Urothelium cell line (cell line): ENCODE measurements around the gene PPM1L.
"Not testable (repeated sequence)": the region's sequence is repeated elsewhere in the genome, so short reads cannot be mapped to it uniquely, and the experiment has no call there.

ENCODE experiments used
- DNase-seq: peaks from one replicate; pipeline ENCODE4 v3.0.0; 2011; ENCODE audit warnings: low spot score, mixed read lengths
- FAIRE-seq: peaks from 2 replicates; lab custom pipeline; 2011; peaks lifted over from hg19 to GRCh38; lab: Jason Lieb, UNC

PPM1L gene

GRCh38 chr3:160977773-160978172 lies 221.7 kb downstream of the PPM1L start:
- FAIRE-seq = no peak

DNA sequence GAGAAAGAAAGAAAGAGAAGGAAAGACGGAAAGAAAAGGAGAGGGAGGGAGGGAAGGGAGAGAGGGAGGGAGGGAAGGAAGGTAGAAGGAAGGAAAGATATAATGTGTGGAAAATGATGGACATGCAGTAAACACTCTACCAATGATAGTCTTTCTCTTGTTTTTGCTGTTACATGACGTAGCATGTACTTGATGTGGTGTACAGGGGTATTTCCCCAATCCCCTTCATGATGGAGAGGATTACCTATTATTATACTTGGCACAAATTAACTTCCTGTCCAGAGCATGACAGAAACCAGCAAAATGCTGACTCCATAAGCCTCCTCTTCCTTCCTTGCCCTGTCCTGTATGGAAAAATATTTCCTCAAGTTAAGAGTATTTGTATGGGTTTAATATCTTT lies 224.7 kb downstream of the PPM1L start:
- DNase-seq = no peak
- FAIRE-seq = no peak

More at GRCh38 chr3:160977773-160978172, 221.7 kb downstream of the PPM1L start:
- no peak for DNase-seq

GRCh38 chr3:160981217-160981938 lies 225.3 kb downstream of the PPM1L start:
- DNase-seq (no peak), FAIRE-seq (no peak)

DNA sequence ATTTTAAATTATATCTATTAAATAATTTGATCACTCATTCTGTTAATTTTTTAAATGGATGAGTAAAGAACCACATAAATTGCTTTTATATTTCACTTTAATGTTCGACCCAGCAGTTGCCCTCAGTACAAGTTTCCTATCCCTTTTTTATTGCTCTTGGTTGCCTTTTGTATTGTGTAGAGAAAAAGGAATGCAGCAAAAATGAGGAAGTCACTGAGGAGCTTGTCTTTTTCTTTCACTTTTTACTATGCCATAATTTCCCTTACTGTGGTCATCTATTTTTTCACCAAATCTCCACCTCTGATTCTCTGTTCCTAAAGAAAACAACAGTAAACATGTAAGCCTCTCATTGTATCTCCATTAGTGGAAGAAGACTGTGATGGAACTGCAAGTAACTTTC lies 226.5 kb downstream of the PPM1L start:
- DNase-seq (no peak), FAIRE-seq (no peak)

- not testable (repeated sequence) for DNase-seq, FAIRE-seq
Observed at GRCh38 chr3:160983900-160984299, 227.9 kb downstream of the PPM1L start.

- DNase-seq (no peak), FAIRE-seq (no peak)
Observed at GRCh38 chr3:160986069-160986468, 230.0 kb downstream of the PPM1L start.

DNA sequence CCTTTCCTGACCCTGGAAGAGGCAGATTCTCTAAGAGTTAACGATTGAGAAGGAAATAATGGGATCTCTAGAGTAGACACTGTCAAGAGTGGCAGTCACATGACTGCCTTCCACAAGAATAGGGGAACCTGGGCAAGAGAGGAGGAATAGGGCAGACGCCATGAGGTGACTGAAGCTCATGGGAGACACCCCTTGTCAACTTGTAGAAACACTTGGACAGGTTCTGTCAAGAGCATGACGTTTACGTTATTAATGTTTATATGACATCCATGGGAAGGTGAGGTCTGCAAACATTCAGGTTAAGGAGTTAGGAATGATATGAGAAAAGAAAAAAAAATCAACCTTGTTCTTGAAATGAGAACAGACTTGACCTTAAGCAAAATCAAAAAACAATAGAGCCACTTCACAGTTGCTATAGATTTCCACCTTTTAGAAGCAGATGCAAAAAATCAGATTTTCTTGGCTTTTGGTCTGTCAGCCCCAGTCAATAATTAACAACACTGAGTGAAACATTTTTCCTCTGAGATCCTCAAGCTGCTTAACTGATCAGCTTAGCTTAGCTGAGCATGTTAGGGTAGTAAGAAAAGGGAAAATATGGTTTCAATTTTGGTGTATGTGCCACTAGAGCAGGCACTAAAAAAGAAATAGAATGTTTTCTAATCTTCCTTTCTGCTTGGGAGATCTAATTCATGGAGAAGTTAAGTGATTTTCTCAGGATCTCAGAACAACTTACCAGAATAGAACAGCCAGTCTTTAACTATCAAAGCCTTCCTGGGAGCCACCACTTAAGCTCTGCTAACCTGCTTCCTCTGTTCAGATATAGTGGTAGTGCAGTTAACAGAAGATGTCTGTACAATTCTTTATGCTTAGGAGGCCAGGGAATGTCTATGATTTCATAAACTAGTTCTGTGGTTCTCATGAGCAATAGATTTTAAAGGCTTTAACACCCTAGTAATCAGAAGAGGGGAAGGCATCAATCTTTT lies 232.2 kb downstream of the PPM1L start:
- FAIRE-seq (no peak), DNase-seq (no peak)

DNA sequence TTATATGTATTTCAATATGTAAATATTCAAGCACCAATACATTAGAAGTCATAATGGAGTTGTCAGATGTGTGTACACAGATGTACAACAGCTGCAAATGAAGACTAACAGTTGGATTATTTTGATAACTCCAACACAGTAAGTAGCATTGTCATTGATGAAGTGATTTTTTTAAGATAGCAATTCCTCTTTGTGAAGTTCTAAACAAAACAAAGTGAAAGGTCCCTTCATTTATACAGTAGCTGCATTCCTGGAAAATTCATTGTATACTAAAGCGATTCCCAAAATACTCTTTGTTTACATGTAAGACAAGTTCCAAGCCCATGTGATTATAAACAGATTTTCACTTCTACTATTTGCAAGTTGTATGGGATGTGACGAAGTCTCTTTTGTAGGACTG lies 234.4 kb downstream of the PPM1L start:
- FAIRE-seq (no peak), DNase-seq (no peak)

DNA sequence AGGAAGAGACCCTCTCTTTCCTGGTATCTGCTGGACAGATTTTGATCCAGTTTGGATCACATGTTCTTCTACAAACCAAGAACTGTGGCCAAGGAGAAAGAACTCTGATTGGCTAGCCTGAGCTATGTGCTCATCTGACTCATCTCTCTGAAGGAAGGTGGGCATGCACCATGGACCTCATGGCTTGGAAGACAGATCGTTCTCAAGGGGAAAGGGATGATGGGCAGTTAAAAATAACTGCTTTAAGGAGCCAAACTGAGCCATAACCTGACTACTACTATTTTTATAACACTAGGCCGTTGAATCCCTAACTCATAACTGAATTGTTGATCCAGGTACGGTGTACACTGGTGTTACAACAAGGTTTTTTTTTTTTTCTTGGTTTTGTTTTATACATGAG lies 236.7 kb downstream of the PPM1L start:
- DNase-seq (no peak), FAIRE-seq (no peak)

GRCh38 chr3:160996811-160997210 lies 240.8 kb downstream of the PPM1L start:
- DNase-seq = no peak
- no peak for FAIRE-seq

DNA sequence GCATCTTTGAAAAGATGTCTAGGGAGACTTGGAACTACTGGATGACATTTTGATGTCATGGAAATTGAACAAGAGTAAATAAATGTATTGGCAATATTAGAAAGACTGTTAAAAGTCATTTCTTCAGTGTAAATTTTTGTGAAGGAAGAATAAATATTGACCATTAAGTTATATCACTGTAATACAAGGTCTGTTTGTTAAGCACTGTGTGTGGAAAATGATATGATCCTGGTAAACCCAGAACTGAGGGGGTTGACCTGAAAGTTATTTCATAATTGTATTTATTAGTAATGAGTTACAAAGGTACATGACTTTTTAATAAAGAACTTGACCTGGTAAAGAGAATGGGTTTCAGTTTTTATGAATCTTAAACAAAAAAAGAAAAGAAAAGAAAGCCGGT lies 242.6 kb downstream of the PPM1L start:
- DNase-seq (no peak), FAIRE-seq (no peak)

GRCh38 chr3:160999274-160999673 lies 243.2 kb downstream of the PPM1L start:
- DNase-seq (no peak), FAIRE-seq (no peak)

DNA sequence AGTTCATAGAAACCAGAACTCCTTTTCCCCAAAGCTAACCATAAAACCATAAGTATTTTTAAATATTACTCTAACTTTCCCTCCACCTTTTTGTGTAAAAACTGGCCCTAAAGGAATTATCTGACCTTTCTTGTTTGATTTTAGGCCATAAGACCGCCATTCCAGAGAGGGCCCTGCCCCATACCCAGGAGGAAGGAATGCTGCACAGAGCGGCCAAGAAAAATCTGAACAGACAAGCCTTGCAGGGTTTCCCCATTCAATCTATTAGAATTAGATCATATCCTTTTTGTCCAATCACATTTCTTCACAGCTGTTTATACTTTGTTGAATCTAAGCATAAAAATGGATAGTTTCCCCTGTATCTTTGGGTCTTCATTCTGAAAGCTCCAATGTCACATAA lies 252.1 kb downstream of the PPM1L start:
- DNase-seq (no peak), FAIRE-seq (no peak)

- not testable (repeated sequence) for DNase-seq, FAIRE-seq
Observed at GRCh38 chr3:161010151-161010550, 254.1 kb downstream of the PPM1L start.

DNA sequence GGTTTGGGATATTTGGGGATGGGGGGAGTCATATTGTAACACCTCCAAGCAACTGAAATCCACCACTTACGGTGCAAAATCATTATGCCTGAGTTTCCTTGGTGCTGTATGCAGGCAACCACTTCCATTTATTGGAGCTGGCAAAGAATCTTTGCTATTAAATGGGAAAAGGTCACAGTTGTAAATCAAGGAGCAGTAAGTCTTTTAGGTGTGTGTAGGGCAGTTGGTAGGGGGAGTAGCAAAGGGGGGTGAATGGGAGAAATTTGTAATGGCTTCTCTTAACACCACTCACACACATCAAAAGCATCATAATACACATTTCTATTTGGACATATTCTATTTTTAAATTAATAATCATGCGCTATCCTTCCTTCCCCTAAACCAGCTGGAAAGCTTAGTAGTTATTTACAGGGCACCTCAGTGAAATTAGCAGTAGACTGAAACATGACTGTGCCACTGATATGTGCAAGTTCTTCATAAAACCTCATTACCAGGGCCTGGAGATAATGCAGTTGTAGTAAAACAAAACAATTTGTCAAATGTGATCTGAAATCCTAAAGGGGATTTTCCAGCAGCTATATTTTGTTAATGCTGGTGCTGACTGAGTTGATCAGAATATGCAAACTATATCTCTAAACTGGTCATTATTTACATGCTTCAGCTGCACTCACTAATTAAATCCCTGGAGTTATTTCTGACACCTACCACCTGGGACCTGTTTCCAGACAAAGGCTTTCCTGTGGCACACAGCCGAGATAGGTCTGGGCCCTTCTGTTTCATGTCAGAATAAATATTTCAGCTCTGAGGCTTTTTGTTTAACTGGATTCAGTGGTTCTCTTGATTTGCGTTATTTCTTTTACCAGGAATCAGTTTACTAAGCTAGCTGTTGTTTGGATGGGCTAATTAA lies 259.1 kb downstream of the PPM1L start:
- FAIRE-seq (no peak), DNase-seq (no peak)

- FAIRE-seq (no peak), DNase-seq (no peak)
Observed at GRCh38 chr3:161016417-161017313, 260.6 kb downstream of the PPM1L start.

GRCh38 chr3:161017971-161018370 lies 261.9 kb downstream of the PPM1L start:
- FAIRE-seq (no peak), DNase-seq (no peak)

GRCh38 chr3:161020256-161020655 lies 264.2 kb downstream of the PPM1L start:
- no peak for DNase-seq
- no peak for FAIRE-seq

- no peak for FAIRE-seq
Observed at GRCh38 chr3:161025911-161026310, 269.9 kb downstream of the PPM1L start.

More at GRCh38 chr3:161025911-161026310, 269.9 kb downstream of the PPM1L start:
- DNase-seq = no peak
